ENCODE data around the gene CPNE5. TPM values are rescaled to one million over a fixed set of nuclear protein-coding genes. Genes with fewer than 3 reads are reported as not detected.

The CPNE5 gene
- total and polyA plus RNA-seq, 7 experiments from 2014 or later: 0.09 to 5.1 (median 1.3) TPM; not detected in 1

DNA sequence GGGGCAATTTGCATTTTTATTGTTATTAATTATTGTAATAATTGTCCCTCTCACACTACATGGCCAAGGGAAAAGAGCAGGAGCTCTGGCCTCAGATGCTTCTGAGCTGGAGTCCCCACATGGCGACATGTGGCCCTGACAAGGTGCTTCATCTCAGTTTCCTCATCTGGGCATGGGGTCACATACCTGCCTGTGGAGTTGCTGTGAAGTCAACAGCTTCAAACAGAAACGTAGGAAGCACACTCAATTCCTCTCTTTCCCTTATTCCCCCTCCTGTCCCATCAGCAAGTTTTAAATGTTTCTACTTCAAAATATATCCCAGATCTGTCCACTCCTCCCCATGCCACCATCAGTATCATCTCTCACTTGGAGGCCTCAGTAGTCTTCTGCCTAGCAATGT lies 8.7 kb downstream of the CPNE5 start:
- no peaks in the 10 kb centered on the region for H3K9me3 Mint-ChIP-seq
- CTCF ChIA-PET: no interaction called here

DNA sequence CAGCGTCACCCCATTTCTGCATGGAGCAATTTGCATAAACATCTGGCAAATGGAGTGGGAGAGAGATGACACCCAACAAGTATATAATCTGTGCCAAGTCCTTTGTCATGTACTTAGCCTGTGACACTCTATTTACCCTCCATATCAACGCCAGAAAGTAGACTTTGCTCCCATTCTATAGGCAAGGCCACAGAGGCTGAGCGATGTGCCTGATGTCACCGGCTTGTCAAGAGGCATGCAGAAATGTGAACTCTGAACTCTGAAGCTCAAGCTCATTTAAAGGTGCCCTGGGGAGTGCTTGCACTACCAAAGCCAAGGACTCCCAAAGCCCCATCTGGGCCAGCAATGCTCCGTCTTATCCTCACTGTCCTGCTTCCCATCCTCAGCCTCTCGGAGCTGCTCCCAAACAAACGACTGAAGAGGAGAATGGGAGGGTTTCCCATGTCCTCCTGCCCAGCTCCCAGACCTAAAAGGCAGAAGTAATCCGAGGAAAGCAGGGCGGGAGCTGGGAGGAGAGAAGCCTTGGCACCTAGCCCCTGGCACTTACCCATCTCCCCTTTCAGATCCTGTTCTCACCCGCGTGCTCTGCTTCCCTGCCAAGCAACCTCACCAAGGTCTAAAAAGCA lies 9.2 kb downstream of the CPNE5 start:
- DNase-seq: no peak
- CTCF ChIA-PET: no interaction called here

More for the DNA sequence above, 8.7 kb downstream of the CPNE5 start:
- Histone ChIP-seq H3K27ac (ENCODE audit: low read depth, low read length) (no peak overlapping the region), H3K9me3 (ENCODE audit: control insufficient read depth in 2 of 3, low read length in 3 of 3) (no peaks in the 10 kb centered on the region), H3K4me1 (ENCODE audit: control insufficient read depth in 2 of 2, insufficient read depth in 2 of 2, low read length in 2 of 2) (no peaks in the 10 kb centered on the region), H3K4me3 (ENCODE audit: low read length) (no peak overlapping the region), H3K27me3 (ENCODE audit: control insufficient read depth in 2 of 2, insufficient read depth in 2 of 2, low read length in 2 of 2) (no peaks in the 10 kb centered on the region), H3K36me3 (ENCODE audit: control insufficient read depth in 2 of 3, insufficient read depth in 3 of 3, low read length in 3 of 3) (no peaks in the 10 kb centered on the region)
- intact Hi-C loops (cut with micrococcal nuclease): no loop called here
- DNase-seq (no peak), ATAC-seq (no peak)
- H3K36me3 Mint-ChIP-seq: no peaks in the 10 kb centered on the region
- peaks cover 0 to 7% (median 6%) of the 10 kb centered on the region in 7 donors for H3K4me1 Mint-ChIP-seq
- peaks cover 0 to 12% (median 5%) of the 10 kb centered on the region in 5 donors for H3K27me3 Mint-ChIP-seq
- no peak overlapping the region for H3K27ac Mint-ChIP-seq
- H3K4me3 Mint-ChIP-seq: no peak overlapping the region
- POLR2A ChIA-PET: no interaction called here

DNA sequence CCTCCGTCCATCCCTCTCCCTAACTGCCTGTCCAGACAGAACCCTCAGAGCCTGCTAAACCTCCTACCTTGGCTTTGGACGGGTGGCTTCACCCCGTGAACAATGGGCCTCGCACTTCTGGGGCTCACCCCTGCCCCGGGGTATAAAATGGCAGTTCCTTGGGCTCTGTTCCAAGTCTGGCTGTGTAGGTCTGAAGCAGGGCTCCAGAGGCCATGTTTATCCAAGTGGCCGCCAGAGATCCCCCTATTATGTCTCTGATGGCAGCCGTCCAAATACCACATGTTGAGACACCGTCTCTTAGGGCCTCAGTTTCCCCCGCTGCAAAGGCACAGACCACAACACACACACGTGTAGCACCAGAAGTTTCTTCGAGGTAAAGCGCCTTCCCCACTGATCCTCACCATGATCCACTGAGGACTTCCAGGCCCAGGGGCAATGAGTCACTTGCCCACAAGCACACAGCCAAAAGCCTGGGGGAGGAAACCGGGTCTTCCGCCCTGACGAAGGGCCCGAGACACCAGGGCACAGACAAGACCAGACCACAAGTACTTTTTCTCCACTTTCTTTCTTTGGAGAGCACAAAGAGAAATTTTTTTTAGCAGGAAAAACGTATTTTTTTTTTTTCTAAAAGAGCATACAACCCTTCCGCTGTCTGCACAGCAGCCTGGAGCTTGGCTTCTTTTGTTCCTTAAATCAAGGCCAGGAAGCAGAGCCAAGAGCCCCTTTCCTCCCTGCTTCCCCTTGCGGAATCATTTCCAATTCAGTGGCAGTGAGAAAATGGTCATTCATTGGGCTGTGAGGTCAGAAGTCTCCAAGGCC lies 11.8 kb downstream of the CPNE5 start:
- no peaks in the 10 kb centered on the region for H3K27me3 ChIP-seq (ENCODE audit: control insufficient read depth in 2 of 2, insufficient read depth in 2 of 2, low read length in 2 of 2)
- ChIA-PET POLR2A (no interaction called here), CTCF (interaction anchor here (0.7 kb wide), 1 partner anchor 24 kb away, joined by 5 read pairs; no protein-coding TSS in a partner anchor)
- ATAC-seq: peak; percentile 74
- H3K9me3 ChIP-seq (ENCODE audit: control insufficient read depth in 2 of 3, low read length in 3 of 3): no peaks in the 10 kb centered on the region
- no peaks in the 10 kb centered on the region for H3K36me3 ChIP-seq (ENCODE audit: control insufficient read depth in 2 of 3, insufficient read depth in 3 of 3, low read length in 3 of 3)
- H3K4me1 ChIP-seq (ENCODE audit: control insufficient read depth in 2 of 2, insufficient read depth in 2 of 2, low read length in 2 of 2): no peaks in the 10 kb centered on the region
- peak in 1 of 9 donors; percentile 40 for DNase-seq
- no peaks in the 10 kb centered on the region for H3K9me3 Mint-ChIP-seq
- no peak overlapping the region for H3K4me3 ChIP-seq (ENCODE audit: low read length)
- H3K36me3 Mint-ChIP-seq: no peaks in the 10 kb centered on the region
- H3K27ac ChIP-seq (ENCODE audit: low read depth, low read length): no peak overlapping the region
- intact Hi-C loops (cut with micrococcal nuclease): no loop called here
- H3K4me3 Mint-ChIP-seq: peak overlapping the region in 1 of 10 donors; percentile 11
- no peak overlapping the region for H3K27ac Mint-ChIP-seq
- H3K27me3 Mint-ChIP-seq: peaks cover 0 to 10% (median 5%) of the 10 kb centered on the region in 5 donors
- H3K4me1 Mint-ChIP-seq: peaks cover 0 to 7% (median 6%) of the 10 kb centered on the region in 7 donors

More for the DNA sequence above, 9.2 kb downstream of the CPNE5 start:
- Mint-ChIP-seq H3K4me3 (no peak overlapping the region), H3K27ac (no peak overlapping the region), H3K4me1 (peaks cover 0 to 7% (median 6%) of the 10 kb centered on the region in 7 donors), H3K27me3 (peaks cover 0 to 10% (median 5%) of the 10 kb centered on the region in 5 donors), H3K9me3 (no peaks in the 10 kb centered on the region), H3K36me3 (no peaks in the 10 kb centered on the region)
- H3K4me3 ChIP-seq (ENCODE audit: low read length): no peak overlapping the region
- intact Hi-C loops (cut with micrococcal nuclease): no loop called here
- ATAC-seq: no peak
- no peaks in the 10 kb centered on the region for H3K9me3 ChIP-seq (ENCODE audit: control insufficient read depth in 2 of 3, low read length in 3 of 3)
- H3K27ac ChIP-seq (ENCODE audit: low read depth, low read length): no peak overlapping the region
- H3K27me3 ChIP-seq (ENCODE audit: control insufficient read depth in 2 of 2, insufficient read depth in 2 of 2, low read length in 2 of 2): no peaks in the 10 kb centered on the region
- no peaks in the 10 kb centered on the region for H3K36me3 ChIP-seq (ENCODE audit: control insufficient read depth in 2 of 3, insufficient read depth in 3 of 3, low read length in 3 of 3)
- POLR2A ChIA-PET: no interaction called here
- no peaks in the 10 kb centered on the region for H3K4me1 ChIP-seq (ENCODE audit: control insufficient read depth in 2 of 2, insufficient read depth in 2 of 2, low read length in 2 of 2)

DNA sequence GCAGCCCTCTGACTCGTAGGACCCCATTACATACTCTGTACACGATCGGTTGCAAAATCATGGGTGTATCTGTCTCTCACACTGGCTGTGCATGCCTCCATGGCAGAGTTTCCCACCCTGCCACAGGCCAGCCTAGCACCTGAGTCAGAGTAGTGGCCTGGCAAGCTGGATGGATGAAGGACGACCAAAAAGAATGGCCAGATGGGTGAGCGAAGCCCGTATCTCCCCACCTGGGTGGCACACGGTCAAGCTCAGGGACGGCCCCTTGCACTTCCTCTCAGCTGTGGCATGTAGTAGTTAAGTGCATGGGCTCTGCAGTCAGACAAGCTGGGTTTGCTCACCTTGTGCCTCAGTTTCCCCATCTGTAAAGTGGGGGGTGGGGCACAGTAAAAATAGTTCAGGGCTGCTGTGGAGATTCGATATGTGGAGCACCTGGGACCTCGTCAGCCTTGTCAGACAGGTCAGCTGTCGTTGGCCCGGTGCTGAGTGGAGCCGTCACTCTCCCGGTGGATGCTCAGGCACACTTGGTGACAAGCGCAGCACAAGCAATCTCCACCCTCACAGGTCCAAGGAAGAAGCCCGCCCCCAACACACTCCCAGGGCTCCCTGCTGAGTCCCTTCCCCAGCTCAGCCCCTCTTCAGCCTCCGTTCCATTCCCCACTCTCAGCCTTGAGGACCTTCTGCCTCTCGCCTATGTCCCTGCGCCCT lies 12.6 kb downstream of the CPNE5 start:
- intact Hi-C loops (cut with micrococcal nuclease): no loop called here
- Histone ChIP-seq H3K27me3 (ENCODE audit: control insufficient read depth in 2 of 2, insufficient read depth in 2 of 2, low read length in 2 of 2) (no peaks in the 10 kb centered on the region), H3K4me3 (ENCODE audit: low read length) (no peak overlapping the region), H3K4me1 (ENCODE audit: control insufficient read depth in 2 of 2, insufficient read depth in 2 of 2, low read length in 2 of 2) (no peaks in the 10 kb centered on the region), H3K36me3 (ENCODE audit: control insufficient read depth in 2 of 3, insufficient read depth in 3 of 3, low read length in 3 of 3) (no peaks in the 10 kb centered on the region), H3K9me3 (ENCODE audit: control insufficient read depth in 2 of 3, low read length in 3 of 3) (no peaks in the 10 kb centered on the region), H3K27ac (ENCODE audit: low read depth, low read length) (no peak overlapping the region)
- H3K9me3 Mint-ChIP-seq: peaks cover 0 to 2% (median 0%) of the 10 kb centered on the region in 11 donors
- DNase-seq (no peak), ATAC-seq (no peak)
- H3K27ac Mint-ChIP-seq: no peak overlapping the region
- no peak overlapping the region for H3K4me3 Mint-ChIP-seq
- ChIA-PET POLR2A (no interaction called here), CTCF (interaction anchor here (0.7 kb wide), 2 partner anchors 10 to 25 kb away, joined by 3 to 5 read pairs; no protein-coding TSS in a partner anchor)
- peaks cover 0 to 10% (median 5%) of the 10 kb centered on the region in 5 donors for H3K27me3 Mint-ChIP-seq
- no peaks in the 10 kb centered on the region for H3K36me3 Mint-ChIP-seq
- peaks cover 0 to 13% (median 6%) of the 10 kb centered on the region in 7 donors for H3K4me1 Mint-ChIP-seq

DNA sequence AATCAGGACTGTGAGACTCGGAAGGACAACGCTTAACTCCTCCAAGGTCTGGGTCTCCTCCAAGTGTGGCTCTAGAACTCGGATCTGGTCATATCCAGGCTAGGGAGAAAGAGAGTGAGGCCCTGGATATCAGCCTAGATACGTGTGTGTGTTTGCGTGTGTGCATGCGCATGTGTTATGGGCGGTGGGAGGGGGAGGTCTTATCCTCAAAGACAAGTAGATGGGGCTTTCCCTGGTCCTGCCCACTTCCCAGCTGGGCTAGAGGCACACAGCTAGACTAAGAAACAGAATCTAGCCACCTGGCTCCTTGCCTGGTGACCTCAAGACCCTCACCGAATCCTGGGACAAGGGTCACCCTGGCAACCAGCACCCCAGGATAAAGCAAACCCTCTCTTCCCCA lies 13.2 kb downstream of the CPNE5 start:
- Histone ChIP-seq H3K4me1 (ENCODE audit: control insufficient read depth in 2 of 2, insufficient read depth in 2 of 2, low read length in 2 of 2) (no peaks in the 10 kb centered on the region), H3K9me3 (ENCODE audit: control insufficient read depth in 2 of 3, low read length in 3 of 3) (no peaks in the 10 kb centered on the region), H3K4me3 (ENCODE audit: low read length) (no peak overlapping the region), H3K27me3 (ENCODE audit: control insufficient read depth in 2 of 2, insufficient read depth in 2 of 2, low read length in 2 of 2) (no peaks in the 10 kb centered on the region), H3K36me3 (ENCODE audit: control insufficient read depth in 2 of 3, insufficient read depth in 3 of 3, low read length in 3 of 3) (no peaks in the 10 kb centered on the region), H3K27ac (ENCODE audit: low read depth, low read length) (no peak overlapping the region)
- Mint-ChIP-seq H3K36me3 (no peaks in the 10 kb centered on the region), H3K27me3 (peaks cover 0 to 10% (median 5%) of the 10 kb centered on the region in 5 donors), H3K9me3 (peaks cover 0 to 2% (median 0%) of the 10 kb centered on the region in 11 donors), H3K4me3 (no peak overlapping the region), H3K27ac (no peak overlapping the region), H3K4me1 (peaks cover 0 to 18% (median 6%) of the 10 kb centered on the region in 7 donors)
- POLR2A ChIA-PET: no interaction called here
- ATAC-seq: no peak
- intact Hi-C loops (cut with micrococcal nuclease): no loop called here
- no peak for DNase-seq
- CTCF ChIA-PET: no interaction called here

DNA sequence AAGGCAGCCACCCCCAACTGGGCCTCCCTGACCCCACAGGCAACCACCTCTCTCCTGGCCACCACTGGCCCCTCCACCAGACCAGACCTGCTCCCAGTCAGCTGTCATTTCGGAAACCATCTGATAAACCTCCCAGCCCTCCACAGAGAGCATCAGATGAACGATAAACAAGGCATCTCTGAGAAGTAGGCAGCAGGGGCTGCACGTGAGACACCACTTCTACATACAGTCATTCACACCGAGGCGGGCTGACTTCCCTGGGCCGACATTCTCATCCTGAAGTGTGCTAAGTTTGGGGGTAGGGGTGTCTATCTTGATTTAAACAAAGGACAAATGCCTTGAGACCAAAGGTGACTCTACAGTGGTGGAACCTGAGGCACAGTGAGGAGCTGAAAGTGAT lies 13.8 kb downstream of the CPNE5 start:
- Histone ChIP-seq H3K9me3 (ENCODE audit: control insufficient read depth in 2 of 3, low read length in 3 of 3) (no peaks in the 10 kb centered on the region), H3K36me3 (ENCODE audit: control insufficient read depth in 2 of 3, insufficient read depth in 3 of 3, low read length in 3 of 3) (no peaks in the 10 kb centered on the region), H3K27me3 (ENCODE audit: control insufficient read depth in 2 of 2, insufficient read depth in 2 of 2, low read length in 2 of 2) (no peaks in the 10 kb centered on the region), H3K27ac (ENCODE audit: low read depth, low read length) (no peak overlapping the region), H3K4me1 (ENCODE audit: control insufficient read depth in 2 of 2, insufficient read depth in 2 of 2, low read length in 2 of 2) (no peaks in the 10 kb centered on the region), H3K4me3 (ENCODE audit: low read length) (no peak overlapping the region)
- peaks cover 0 to 2% (median 0%) of the 10 kb centered on the region in 11 donors for H3K9me3 Mint-ChIP-seq
- CTCF ChIA-PET: no interaction called here
- H3K4me3 Mint-ChIP-seq: no peak overlapping the region
- POLR2A ChIA-PET: no interaction called here
- H3K4me1 Mint-ChIP-seq: peaks cover 0 to 22% (median 6%) of the 10 kb centered on the region in 7 donors
- peaks cover 0 to 10% (median 5%) of the 10 kb centered on the region in 5 donors for H3K27me3 Mint-ChIP-seq
- DNase-seq (no peak), ATAC-seq (no peak)
- H3K27ac Mint-ChIP-seq: no peak overlapping the region
- intact Hi-C loops (cut with micrococcal nuclease): no loop called here
- H3K36me3 Mint-ChIP-seq: no peaks in the 10 kb centered on the region

All from naive thymus-derived CD4-positive, alpha-beta T cell (primary cell).